Smooth muscle cell (in vitro differentiated cells): ENCODE measurements around the gene MEF2B. TPM values are rescaled to one million over a fixed set of nuclear protein-coding genes. Genes with fewer than 3 reads are reported as not detected.

Experiments used
- DNase-seq: peaks from one replicate; lab custom pipeline; 2025; ENCODE audit not compliant: unreplicated experiment; lab: John Stamatoyannopoulos, UW
- H2AFZ ChIP-seq: fragments of 200-600 bp; sonication (generic); 2 replicates; pipeline ENCODE4 v1.6.0; 2016; ENCODE audit warnings: antibody characterized with exemption, low read depth, mild to moderate bottlenecking
- H3F3A ChIP-seq: fragments of 200-600 bp; sonication (generic); 2 replicates; pipeline ENCODE4 v1.6.0; 2017; ENCODE audit warnings: antibody characterized with exemption, low read depth
- H3K27ac ChIP-seq: fragments of 200-600 bp; sonication (generic); 2 replicates; pipeline ENCODE4 v1.5.1; 2016; ENCODE audit warnings: low read depth, mild to moderate bottlenecking
- H3K27me3 ChIP-seq: fragments of 200-600 bp; sonication (generic); 2 replicates; pipeline ENCODE4 v1.6.1; 2016; ENCODE audit warnings: low read depth, mild to moderate bottlenecking
- H3K36me3 ChIP-seq: fragments of 200-600 bp; sonication (generic); 2 replicates; pipeline ENCODE4 v1.5.1; 2016; ENCODE audit warnings: low read depth
- H3K4me1 ChIP-seq: fragments of 200-600 bp; sonication (generic); 2 replicates; pipeline ENCODE4 v1.5.1; 2016; ENCODE audit warnings: low read depth
- H3K4me2 ChIP-seq: fragments of 200-600 bp; sonication (generic); 2 replicates; pipeline ENCODE4 v1.6.0; 2016; ENCODE audit warnings: mild to moderate bottlenecking
- H3K4me3 ChIP-seq: fragments of 200-600 bp; sonication (generic); 2 replicates; pipeline ENCODE4 v1.5.1; 2016; ENCODE audit warnings: mild to moderate bottlenecking
- H3K79me2 ChIP-seq: fragments of 200-600 bp; sonication (generic); 2 replicates; pipeline ENCODE4 v1.6.0; 2016; ENCODE audit warnings: low read depth, mild to moderate bottlenecking
- H3K9ac ChIP-seq: fragments of 200-600 bp; sonication (generic); 2 replicates; pipeline ENCODE4 v1.6.0; 2016; ENCODE audit warnings: low read depth
- H3K9me3 ChIP-seq: fragments of 200-600 bp; sonication (generic); replicated peaks from 2 replicates; pipeline ENCODE4 v1.5.1; 2016; ENCODE audit warnings: low read depth
- H4K20me1 ChIP-seq: fragments of 200-600 bp; sonication (generic); 2 replicates; pipeline ENCODE4 v1.6.0; 2016; ENCODE audit warnings: low read depth
- CTCF ChIP-seq: fragments of 200-600 bp; sonication (generic); IDR thresholded peaks from 2 replicates; pipeline ENCODE4 v1.5.1; 2017; ENCODE audit warnings: borderline replicate concordance, mild to moderate bottlenecking, antibody characterized with exemption; ENCODE audit not compliant: insufficient read depth, poor library complexity, severe bottlenecking
- WGBS: methylation state at CpG from one replicate; pipeline ENCODE4 v1.1.7; 2016; ENCODE audit warnings: low lambda C conversion rate; 5-methylcytosine and 5-hydroxymethylcytosine counted together
- polyA plus RNA-seq: library from polyadenylated mRNA; unstranded; fragments of >200 nt; fragmentation: Nextera tagmentation; extraction: Ambion mirVana; gene quantifications from 2 replicates; pipeline ENCODE4 v1.2.1, GENCODE V29; 2016
- total RNA-seq: library from RNA; depleted of rRNA; stranded (reverse); fragments of >200 nt; gene quantifications from 2 replicates; pipeline ENCODE4 v1.2.3, GENCODE V29; 2014

The MEF2B gene
- total and polyA plus RNA-seq, 2 experiments from 2014 or later: 2.9 TPM; not detected in 1

GRCh38 chr19:19160461-19161035, 9.5 kb downstream of the MEF2B start:
- H3K27me3 ChIP-seq: no peaks in the 10 kb centered on the region
- no peak overlapping the region for H2AFZ ChIP-seq
- H3K79me2 ChIP-seq: no peaks in the 10 kb centered on the region
- H3K4me3 ChIP-seq: no peak overlapping the region
- H3F3A ChIP-seq: no peaks in the 10 kb centered on the region
- H3K9ac ChIP-seq: no peak overlapping the region
- H3K9me3 ChIP-seq: no peaks in the 10 kb centered on the region
- H3K4me2 ChIP-seq: no peak overlapping the region
- 83% methylated on average over 13 of the region's 26 CpGs for WGBS
- no peaks in the 10 kb centered on the region for H3K36me3 ChIP-seq
- no peaks in the 10 kb centered on the region for H3K4me1 ChIP-seq
- no peak overlapping the region for H3K27ac ChIP-seq
- H4K20me1 ChIP-seq: no peaks in the 10 kb centered on the region
- DNase-seq: no peak
- no peak for TF ChIP-seq CTCF

- no peaks in the 10 kb centered on the region for H3K9me3 ChIP-seq
- H3F3A ChIP-seq: no peaks in the 10 kb centered on the region
- no peaks in the 10 kb centered on the region for H4K20me1 ChIP-seq
- H3K4me3 ChIP-seq: no peak overlapping the region
- H3K79me2 ChIP-seq: no peaks in the 10 kb centered on the region
- H3K27ac ChIP-seq: no peak overlapping the region
- H3K4me2 ChIP-seq: no peak overlapping the region
- no peaks in the 10 kb centered on the region for H3K4me1 ChIP-seq
- 95% methylated on average over 4 of the region's 4 CpGs for WGBS
- no peak for TF ChIP-seq CTCF
- no peak overlapping the region for H2AFZ ChIP-seq
- no peak overlapping the region for H3K9ac ChIP-seq
- H3K27me3 ChIP-seq: no peaks in the 10 kb centered on the region
- no peak for DNase-seq
- H3K36me3 ChIP-seq: no peaks in the 10 kb centered on the region
Observed at GRCh38 chr19:19159534-19159933, 10.5 kb downstream of the MEF2B start.

- no peak for TF ChIP-seq CTCF
- no peak overlapping the region for H2AFZ ChIP-seq
- no peaks in the 10 kb centered on the region for H3K4me1 ChIP-seq
- H3K9me3 ChIP-seq: no peaks in the 10 kb centered on the region
- WGBS: 89% methylated on average over 6 of the region's 6 CpGs
- no peaks in the 10 kb centered on the region for H3K79me2 ChIP-seq
- no peaks in the 10 kb centered on the region for H3K27me3 ChIP-seq
- H3F3A ChIP-seq: no peaks in the 10 kb centered on the region
- no peak overlapping the region for H3K4me2 ChIP-seq
- no peaks in the 10 kb centered on the region for H4K20me1 ChIP-seq
- no peak overlapping the region for H3K9ac ChIP-seq
- no peak overlapping the region for H3K27ac ChIP-seq
- no peak for DNase-seq
- no peaks in the 10 kb centered on the region for H3K36me3 ChIP-seq
- no peak overlapping the region for H3K4me3 ChIP-seq
Observed at GRCh38 chr19:19157808-19158207, 12.3 kb downstream of the MEF2B start.
